Subcutaneous adipose tissue (tissue), 4 donors: ENCODE measurements around the gene GLRX5. TPM values are rescaled to one million over a fixed set of nuclear protein-coding genes. Genes with fewer than 3 reads are reported as not detected.

ENCODE experiments used
- total RNA-seq, 4 donors: library from RNA; depleted of rRNA; stranded (reverse); fragments of >200 nt; gene quantifications; one replicate each; pipeline ENCODE4 v1.1.0, GENCODE V29; 2016
- TF ChIP-seq, protein P1 (sequence below): fragments of 450-650 bp; IDR thresholded peaks from one replicate; pipeline ENCODE4 v1.5.1; 2016; ENCODE audit warnings: low read depth, mild to moderate bottlenecking, control low read depth, antibody characterized with exemption, moderate library complexity

The GLRX5 gene
- total RNA-seq, 4 donors from 2014 or later = 17.7 to 48.8 (median 20.5) TPM

DNA sequence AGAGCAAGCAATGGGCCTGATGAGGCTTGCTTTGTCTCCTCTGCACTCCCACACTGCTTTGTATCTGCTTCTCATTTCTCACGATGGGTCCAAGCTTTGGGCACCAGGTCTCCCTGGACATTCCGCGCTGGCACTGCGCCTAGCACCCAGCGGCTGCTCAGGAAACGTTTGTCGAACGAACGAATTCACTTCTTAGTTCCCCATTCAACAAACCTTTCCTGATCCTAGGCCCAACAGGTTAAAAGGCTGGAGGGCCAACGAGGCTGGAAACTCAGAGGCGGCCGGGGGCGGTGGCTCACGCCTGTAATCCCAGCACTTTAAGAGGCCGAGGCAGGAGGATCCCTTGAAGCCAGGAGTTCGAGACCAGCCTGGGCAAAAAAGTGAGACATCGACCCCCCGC is 1.0 kb upstream of the GLRX5 start:
- TF ChIP-seq, protein P1, sequence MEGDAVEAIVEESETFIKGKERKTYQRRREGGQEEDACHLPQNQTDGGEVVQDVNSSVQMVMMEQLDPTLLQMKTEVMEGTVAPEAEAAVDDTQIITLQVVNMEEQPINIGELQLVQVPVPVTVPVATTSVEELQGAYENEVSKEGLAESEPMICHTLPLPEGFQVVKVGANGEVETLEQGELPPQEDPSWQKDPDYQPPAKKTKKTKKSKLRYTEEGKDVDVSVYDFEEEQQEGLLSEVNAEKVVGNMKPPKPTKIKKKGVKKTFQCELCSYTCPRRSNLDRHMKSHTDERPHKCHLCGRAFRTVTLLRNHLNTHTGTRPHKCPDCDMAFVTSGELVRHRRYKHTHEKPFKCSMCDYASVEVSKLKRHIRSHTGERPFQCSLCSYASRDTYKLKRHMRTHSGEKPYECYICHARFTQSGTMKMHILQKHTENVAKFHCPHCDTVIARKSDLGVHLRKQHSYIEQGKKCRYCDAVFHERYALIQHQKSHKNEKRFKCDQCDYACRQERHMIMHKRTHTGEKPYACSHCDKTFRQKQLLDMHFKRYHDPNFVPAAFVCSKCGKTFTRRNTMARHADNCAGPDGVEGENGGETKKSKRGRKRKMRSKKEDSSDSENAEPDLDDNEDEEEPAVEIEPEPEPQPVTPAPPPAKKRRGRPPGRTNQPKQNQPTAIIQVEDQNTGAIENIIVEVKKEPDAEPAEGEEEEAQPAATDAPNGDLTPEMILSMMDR = no peak

DNA sequence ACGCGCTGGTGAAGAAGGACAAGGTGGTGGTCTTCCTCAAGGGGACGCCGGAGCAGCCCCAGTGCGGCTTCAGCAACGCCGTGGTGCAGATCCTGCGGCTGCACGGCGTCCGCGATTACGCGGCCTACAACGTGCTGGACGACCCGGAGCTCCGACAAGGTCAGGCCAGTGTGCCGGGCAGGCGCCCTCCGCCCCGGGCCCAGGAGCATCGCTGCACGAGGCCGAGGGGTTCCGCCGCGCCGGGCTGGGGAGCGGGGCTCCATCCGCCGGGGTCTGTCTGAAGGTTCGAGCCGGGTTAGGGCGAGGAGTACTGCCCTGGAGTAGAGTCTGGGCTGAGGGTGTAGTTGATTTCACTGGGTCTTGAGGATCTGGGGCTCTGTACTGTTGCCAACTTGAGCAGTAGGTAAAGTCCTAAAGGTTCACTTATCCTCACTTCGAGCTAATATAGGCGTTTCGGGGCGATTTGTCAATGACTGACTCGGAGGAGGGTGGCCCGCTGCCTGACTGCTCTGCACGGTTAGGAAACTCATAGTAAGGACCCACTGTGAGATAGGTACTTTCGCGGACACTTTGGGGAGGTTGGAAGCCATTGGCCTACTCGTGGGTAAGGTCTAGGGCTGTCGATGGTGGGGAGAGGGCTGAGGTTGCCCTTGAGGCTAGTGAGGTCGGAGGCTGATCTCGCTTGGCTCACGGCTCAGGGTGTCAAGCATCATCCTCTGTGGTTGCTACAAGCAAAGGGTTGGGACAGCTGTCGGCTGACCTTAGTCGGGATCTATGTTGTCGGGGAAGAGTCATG is 574 bp downstream of the GLRX5 start:
- TF ChIP-seq, protein P1 = no peak

DNA sequence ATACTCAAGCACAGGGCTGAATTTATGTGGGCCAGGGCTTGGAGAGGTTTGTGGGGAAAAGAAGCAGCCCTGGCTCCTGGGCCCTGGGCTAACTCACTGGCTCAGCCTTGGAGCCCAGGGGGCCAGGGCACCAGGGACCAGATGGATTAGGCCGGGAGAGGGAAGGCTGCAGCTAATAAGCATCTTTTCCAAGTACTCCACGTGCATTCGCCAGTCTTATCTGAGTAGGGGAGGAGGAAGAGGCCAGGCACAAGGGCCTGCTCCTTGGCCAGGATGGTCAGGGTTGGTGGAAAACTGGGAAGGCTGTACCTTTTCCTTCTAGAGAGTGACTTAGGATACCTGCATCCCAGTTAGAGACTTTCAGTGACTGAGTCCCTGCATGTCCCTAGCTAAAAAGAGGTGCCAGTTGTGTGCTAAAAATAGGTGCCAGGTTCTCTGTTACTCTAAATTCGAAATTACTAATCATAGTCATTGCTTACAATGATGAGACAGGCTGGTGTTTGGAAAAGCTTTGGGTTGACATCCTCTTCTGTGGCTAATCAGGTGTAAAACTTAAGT is 1.3 kb downstream of the GLRX5 start:
- TF ChIP-seq, protein P1 = no peak

DNA sequence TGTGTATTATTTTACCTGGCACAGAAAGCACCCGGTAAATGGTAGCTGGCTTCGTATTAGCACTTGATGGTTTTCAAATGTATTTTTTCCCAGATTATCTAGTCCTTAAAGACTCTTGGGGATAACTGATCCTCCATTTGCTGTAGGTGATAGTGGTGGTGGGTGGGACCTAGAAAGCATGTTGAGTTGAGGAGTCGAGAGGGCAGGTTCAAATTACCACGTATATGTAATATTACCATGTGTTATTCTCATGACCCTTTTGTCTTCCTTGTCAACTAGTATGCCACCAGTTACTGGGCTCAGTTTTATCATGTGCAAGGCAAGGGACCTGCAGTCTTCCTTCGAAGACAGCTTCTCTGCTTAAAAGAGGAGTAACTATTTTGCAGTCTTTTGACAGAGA is 1.8 kb downstream of the GLRX5 start:
- TF ChIP-seq, protein P1 = no peak

DNA sequence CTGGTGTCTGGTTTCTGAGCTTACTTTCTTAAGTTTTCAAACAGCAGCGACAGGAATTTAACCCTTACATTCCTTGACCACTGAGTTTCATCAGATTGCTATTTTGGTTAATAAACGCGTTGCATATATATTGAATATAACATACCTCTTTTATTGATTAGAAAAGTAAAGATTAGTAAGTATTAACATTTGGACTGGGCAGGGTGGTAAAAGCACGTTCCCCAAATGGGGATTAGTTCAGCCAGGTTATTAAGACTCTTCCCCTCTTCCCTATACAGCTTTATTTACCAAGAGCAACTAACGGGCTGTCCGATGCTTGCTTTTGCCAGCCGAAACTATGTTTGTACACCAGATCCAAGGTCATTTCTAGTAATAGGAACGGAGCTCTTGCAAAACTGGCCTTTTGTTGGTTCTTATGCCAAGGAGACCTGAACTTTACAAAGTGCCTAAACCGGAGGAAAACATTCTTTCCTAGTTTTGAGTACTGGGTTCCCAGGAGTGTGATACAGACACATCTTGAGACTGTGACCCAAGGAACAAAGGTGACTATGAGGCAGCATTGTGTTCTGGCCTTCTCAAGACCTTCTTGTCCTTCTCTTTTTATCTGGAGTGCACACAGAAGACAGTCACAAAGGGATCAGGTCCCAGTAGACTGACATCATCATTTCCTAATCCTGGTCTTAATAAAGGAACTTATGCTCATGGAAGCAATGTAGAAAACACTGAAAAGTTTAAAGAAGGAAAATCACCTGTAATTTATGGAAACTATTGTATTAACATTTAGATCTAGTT is 2.6 kb downstream of the GLRX5 start:
- TF ChIP-seq, protein P1 = no peak

DNA sequence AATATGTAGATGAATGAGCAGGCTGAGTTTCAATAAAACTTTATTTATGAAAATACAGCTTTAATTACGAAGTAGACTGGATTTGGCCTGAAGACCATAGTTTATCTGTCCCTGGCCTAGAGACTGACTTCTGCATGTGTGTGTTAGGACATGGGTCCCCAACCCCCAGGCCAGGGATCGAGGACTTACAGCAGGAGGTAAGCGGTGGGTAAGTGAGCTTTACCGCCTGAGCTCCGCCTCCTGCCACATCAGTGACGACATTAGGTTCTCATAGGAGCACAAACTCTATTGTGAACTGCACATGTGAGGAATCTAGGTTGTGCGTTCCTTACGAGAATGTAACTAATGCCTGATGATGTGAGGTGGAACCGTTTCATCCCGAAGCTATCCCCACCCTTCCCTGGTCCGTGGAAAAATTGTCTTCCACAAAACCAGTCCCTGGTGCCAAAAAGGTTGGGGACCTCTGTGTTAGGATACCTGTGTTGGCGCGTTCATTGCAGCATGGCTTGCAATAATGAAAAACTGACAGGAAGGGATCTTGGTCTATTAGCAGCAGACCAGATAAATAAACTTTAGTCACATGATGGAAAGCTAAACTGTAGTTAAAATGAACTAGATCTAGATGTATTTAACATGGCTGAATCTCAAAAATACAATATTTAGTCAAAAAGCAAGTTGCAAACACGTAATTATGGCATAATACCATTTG is 4.1 kb downstream of the GLRX5 start:
- TF ChIP-seq, protein P1 = no peak
